Measurements from ENCODE around the gene CASQ1. TPM values are rescaled to one million over a fixed set of nuclear protein-coding genes. Genes with fewer than 3 reads are reported as not detected.

Gene CASQ1
- total and polyA plus RNA-seq, 7 donors: 0.28 to 9.4 (median 1.5) TPM; not detected in 1

- WGBS, 2 donors: 96 to 97% methylated on average over 4 of the region's 4 CpGs
- intact Hi-C loops (cut with DNase I): no loop called here
- H3K4me3 ChIP-seq: no peak overlapping the region
- peaks cover 0 to 15% (median 13%) of the 10 kb centered on the region in 4 donors for H3K4me1 ChIP-seq
- H3K36me3 ChIP-seq: no peaks in the 10 kb centered on the region
- TF ChIP-seq EP300 (IDR thresholded peaks at IDR 0.05) (no peak), CTCF (IDR thresholded peaks at IDR 0.05) (no peak), POLR2AphosphoS5 (IDR thresholded peaks at IDR 0.05) (no peak), POLR2A (IDR thresholded peaks at IDR 0.05) (no peak)
- H3K27me3 ChIP-seq: no peaks in the 10 kb centered on the region
- no peak for DNase-seq
- H3K9me3 ChIP-seq: no peaks in the 10 kb centered on the region
- H3K27ac ChIP-seq: no peak overlapping the region
These were observed 6.9 kb downstream of the CASQ1 start for GRCh38 chr1:160197231-160197630.

- Histone ChIP-seq H3K4me3 (no peak overlapping the region), H3K27me3 (no peaks in the 10 kb centered on the region), H3K9me3 (no peaks in the 10 kb centered on the region), H3K4me1 (peaks cover 0 to 12% (median 6%) of the 10 kb centered on the region in 4 donors), H3K27ac (no peak overlapping the region), H3K36me3 (no peaks in the 10 kb centered on the region)
- TF ChIP-seq POLR2A (IDR thresholded peaks at IDR 0.05): no peak
- TF ChIP-seq CTCF (IDR thresholded peaks at IDR 0.05): no peak
- no peak for TF ChIP-seq POLR2AphosphoS5 (IDR thresholded peaks at IDR 0.05)
- no peak for TF ChIP-seq EP300 (IDR thresholded peaks at IDR 0.05)
- intact Hi-C loops (cut with DNase I): no loop called here
- WGBS, 2 donors: 89 to 93% methylated on average over 4 of the region's 4 CpGs
- no peak for DNase-seq
These were observed 10.4 kb downstream of the CASQ1 start for GRCh38 chr1:160200786-160201185.

GRCh38 chr1:160204526-160205241, 14.3 kb downstream of the CASQ1 start:
- Histone ChIP-seq H3K27ac (peak overlapping the region; percentile 93 to 99 (median 96)), H3K9me3 (no peaks in the 10 kb centered on the region), H3K4me1 (peaks cover 0 to 51% (median 44%) of the 10 kb centered on the region in 4 donors), H3K36me3 (no peaks in the 10 kb centered on the region), H3K27me3 (no peaks in the 10 kb centered on the region), H3K4me3 (peak overlapping the region; percentile 80 to 95 (median 90))
- TF ChIP-seq EP300 (IDR thresholded peaks at IDR 0.05): no peak
- TF ChIP-seq POLR2A (IDR thresholded peaks at IDR 0.05): no peak
- TF ChIP-seq CTCF (IDR thresholded peaks at IDR 0.05): no peak
- TF ChIP-seq POLR2AphosphoS5 (IDR thresholded peaks at IDR 0.05): no peak
- no peak for DNase-seq
- WGBS, 2 donors: 27 to 29% methylated on average over 7 of the region's 7 CpGs
- intact Hi-C loops (cut with DNase I): loop anchor here (5.0 kb wide), 2 partner anchors 87 to 138 kb away; partner anchors contain the start of genes ATP1A2, COPA and NCSTN

GRCh38 chr1:160205242-160206035, 15.1 kb downstream of the CASQ1 start, which contains the start of gene PEA15:
Gene PEA15, plus strand, starts transcription at chr1:160205384. Its CDS starts 6,161 bp downstream, at chr1:160211545.
- H3K36me3 ChIP-seq: no peaks in the 10 kb centered on the region
- peak in 1 of 2 donors; percentile 57 for TF ChIP-seq POLR2A (IDR thresholded peaks at IDR 0.05)
- TF ChIP-seq CTCF (IDR thresholded peaks at IDR 0.05): no peak
- TF ChIP-seq POLR2AphosphoS5 (IDR thresholded peaks at IDR 0.05): peak; percentile 65 to 82 (median 76)
- TF ChIP-seq EP300 (IDR thresholded peaks at IDR 0.05): no peak
- DNase-seq: peak; percentile 88
- 0 to 1% methylated on average over 76 of the region's 76 CpGs for WGBS, 2 donors
- intact Hi-C loops (cut with DNase I): loop anchor here (5.0 kb wide), 2 partner anchors 88 to 137 kb away; partner anchors contain the start of genes ATP1A2, COPA and NCSTN
- no peaks in the 10 kb centered on the region for H3K27me3 ChIP-seq
- peak within 1 kb of the TSS; percentile 80 to 95 (median 90) for H3K4me3 ChIP-seq
- peaks cover 0 to 58% (median 52%) of the 10 kb centered on the region in 4 donors for H3K4me1 ChIP-seq
- peak within 1 kb of the TSS; percentile 93 to 99 (median 96) for H3K27ac ChIP-seq
- no peaks in the 10 kb centered on the region for H3K9me3 ChIP-seq
